Activated B cell treated with CpG ODN at 0.5 μM for 24 hours (primary cell): ENCODE data around the gene VSTM5. TPM values are rescaled to one million over a fixed set of nuclear protein-coding genes. Genes with fewer than 3 reads are reported as not detected.

Experiments used
- ATAC-seq: fragments of 200-7000 bp; cut with Tn5 transposase; one replicate; pipeline ENCODE4 v1.10.0; 2021; ENCODE audit warnings: low read depth, mild to moderate bottlenecking, moderate library complexity
- CTCF ChIA-PET: fragments of 350-600 bp; sonication (Branson Sonifier 250); formaldehyde crosslinking; loops from one replicate; lab custom pipeline; 2021; ENCODE audit warnings: antibody characterized with exemption; lab: Charles Lee
- POLR2A ChIA-PET: fragments of 350-600 bp; sonication (Branson Sonifier 250); formaldehyde crosslinking; loops from one replicate; lab custom pipeline; 2021; ENCODE audit warnings: antibody characterized with exemption; lab: Charles Lee
- DNase-seq: peaks from one replicate; pipeline ENCODE4 v3.0.0; 2022
- H3K27ac Mint-ChIP-seq: one replicate; pipeline ENCODE4 v1.8.0; 2020; ENCODE audit warnings: mixed read lengths
- H3K27me3 Mint-ChIP-seq: one replicate; pipeline ENCODE4 v1.8.0; 2021; ENCODE audit warnings: mixed read lengths
- H3K36me3 Mint-ChIP-seq: one replicate; pipeline ENCODE4 v1.8.0; 2021; ENCODE audit warnings: low read depth, mixed read lengths
- H3K4me1 Mint-ChIP-seq: one replicate; pipeline ENCODE4 v1.8.0; 2021; ENCODE audit warnings: mixed read lengths
- H3K4me3 Mint-ChIP-seq: one replicate; pipeline ENCODE4 v1.8.0; 2020; ENCODE audit warnings: mild to moderate bottlenecking, mixed read lengths
- H3K9me3 Mint-ChIP-seq: one replicate; pipeline ENCODE4 v1.8.0; 2020; ENCODE audit warnings: mixed read lengths
- intact Hi-C: fragments of 100-400 bp; cut with micrococcal nuclease; formaldehyde crosslinking; loops from one replicate; pipeline ENCODE4 v1.15.1; 2024
- total RNA-seq: library from RNA; stranded (reverse); gene quantifications from 2 replicates; pipeline ENCODE4 v1.2.3, GENCODE V29; 2022
- TF ChIP-seq, protein P1 (sequence below): fragments of 200-600 bp; IDR thresholded peaks from one replicate; pipeline ENCODE4 v1.8.0; 2022; ENCODE audit warnings: antibody characterized with exemption, mild to moderate bottlenecking

The VSTM5 gene
- total RNA-seq, 1 donor from 2014 or later, result not detected

DNA sequence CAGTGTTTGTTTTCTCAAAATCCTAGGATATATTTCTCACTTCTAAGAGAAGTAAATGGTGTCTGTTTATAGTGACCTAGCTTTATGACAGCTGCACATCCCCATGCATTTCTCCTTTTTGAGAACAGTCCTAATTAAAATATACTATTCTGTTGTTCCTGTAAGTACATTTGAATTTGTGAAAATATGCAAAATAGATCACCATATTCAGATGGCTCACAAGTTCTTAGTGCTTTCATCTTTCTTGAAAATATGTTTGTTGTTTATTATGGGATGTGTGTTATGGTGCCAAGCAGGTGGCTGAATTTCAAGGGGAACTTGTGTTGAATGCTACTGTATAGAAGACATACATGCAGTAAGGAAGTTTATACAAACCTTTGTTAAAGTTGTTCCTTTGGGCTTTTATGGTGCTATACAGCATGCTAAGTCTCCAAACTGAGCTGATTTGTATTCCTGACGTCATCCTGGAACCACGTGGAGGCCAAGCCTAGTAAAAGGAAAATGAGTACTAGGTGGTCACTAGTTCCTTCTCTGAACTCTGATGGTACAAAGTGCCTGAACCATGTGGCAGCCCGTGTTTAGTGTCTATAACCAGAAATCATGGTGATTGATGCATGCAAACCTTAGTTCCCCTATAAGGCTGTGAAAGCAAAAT lies 7.8 kb upstream of the VSTM5 start:
- H3K4me1 Mint-ChIP-seq, result no peaks in the 10 kb centered on the region
- ChIA-PET POLR2A (no interaction called here), CTCF (no interaction called here)
- ATAC-seq (no peak), DNase-seq (no peak)
- H3K9me3 Mint-ChIP-seq, result no peaks in the 10 kb centered on the region
- H3K4me3 Mint-ChIP-seq, result no peak overlapping the region
- H3K36me3 Mint-ChIP-seq, result no peaks in the 10 kb centered on the region
- peaks cover 7% of the 10 kb centered on the region for H3K27me3 Mint-ChIP-seq
- no peak overlapping the region for H3K27ac Mint-ChIP-seq
- intact Hi-C loops, result no loop called here
- TF ChIP-seq, protein P1, sequence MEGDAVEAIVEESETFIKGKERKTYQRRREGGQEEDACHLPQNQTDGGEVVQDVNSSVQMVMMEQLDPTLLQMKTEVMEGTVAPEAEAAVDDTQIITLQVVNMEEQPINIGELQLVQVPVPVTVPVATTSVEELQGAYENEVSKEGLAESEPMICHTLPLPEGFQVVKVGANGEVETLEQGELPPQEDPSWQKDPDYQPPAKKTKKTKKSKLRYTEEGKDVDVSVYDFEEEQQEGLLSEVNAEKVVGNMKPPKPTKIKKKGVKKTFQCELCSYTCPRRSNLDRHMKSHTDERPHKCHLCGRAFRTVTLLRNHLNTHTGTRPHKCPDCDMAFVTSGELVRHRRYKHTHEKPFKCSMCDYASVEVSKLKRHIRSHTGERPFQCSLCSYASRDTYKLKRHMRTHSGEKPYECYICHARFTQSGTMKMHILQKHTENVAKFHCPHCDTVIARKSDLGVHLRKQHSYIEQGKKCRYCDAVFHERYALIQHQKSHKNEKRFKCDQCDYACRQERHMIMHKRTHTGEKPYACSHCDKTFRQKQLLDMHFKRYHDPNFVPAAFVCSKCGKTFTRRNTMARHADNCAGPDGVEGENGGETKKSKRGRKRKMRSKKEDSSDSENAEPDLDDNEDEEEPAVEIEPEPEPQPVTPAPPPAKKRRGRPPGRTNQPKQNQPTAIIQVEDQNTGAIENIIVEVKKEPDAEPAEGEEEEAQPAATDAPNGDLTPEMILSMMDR, result no peak

DNA sequence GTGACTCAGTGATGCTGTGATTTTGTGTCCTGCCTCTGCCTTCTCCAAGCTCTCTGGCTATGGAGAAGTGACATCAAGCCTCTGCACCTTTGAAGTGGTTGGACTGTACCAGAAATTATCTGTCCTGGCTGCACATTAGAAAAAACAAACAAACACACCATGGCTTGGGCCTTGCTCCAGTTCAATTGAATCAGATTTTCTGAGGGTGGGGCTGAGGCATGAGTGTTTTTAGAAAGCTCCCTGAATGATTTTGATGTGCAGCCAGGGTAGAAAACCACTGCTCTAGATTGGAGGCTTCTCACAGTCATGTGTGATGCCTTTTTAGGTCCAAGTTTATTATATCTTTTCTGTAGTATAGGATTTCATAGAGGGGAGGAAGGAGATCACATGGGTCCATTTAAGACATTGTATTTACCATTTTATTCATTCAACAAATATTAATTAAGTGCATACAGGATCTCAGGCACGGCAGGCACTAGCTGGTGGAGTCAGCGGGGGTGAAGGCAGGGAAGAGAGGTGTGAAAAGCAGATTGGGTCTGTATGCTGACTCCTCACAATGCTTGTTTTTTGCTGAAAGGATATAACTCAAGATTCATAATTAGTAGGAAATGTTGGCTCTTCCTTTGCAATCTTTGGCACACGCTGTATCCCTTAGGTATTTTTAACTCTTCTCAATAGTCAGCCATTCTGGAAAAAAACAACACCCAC lies 7.1 kb upstream of the VSTM5 start:
- H3K27me3 Mint-ChIP-seq, result peaks cover 7% of the 10 kb centered on the region
- TF ChIP-seq, protein P1, result no peak
- ChIA-PET CTCF (no interaction called here), POLR2A (no interaction called here)
- no peak for ATAC-seq
- H3K9me3 Mint-ChIP-seq, result no peaks in the 10 kb centered on the region
- H3K36me3 Mint-ChIP-seq, result no peaks in the 10 kb centered on the region
- H3K4me1 Mint-ChIP-seq, result no peaks in the 10 kb centered on the region
- no peak overlapping the region for H3K4me3 Mint-ChIP-seq
- DNase-seq, result no peak
- intact Hi-C loops, result no loop called here
- no peak overlapping the region for H3K27ac Mint-ChIP-seq

DNA sequence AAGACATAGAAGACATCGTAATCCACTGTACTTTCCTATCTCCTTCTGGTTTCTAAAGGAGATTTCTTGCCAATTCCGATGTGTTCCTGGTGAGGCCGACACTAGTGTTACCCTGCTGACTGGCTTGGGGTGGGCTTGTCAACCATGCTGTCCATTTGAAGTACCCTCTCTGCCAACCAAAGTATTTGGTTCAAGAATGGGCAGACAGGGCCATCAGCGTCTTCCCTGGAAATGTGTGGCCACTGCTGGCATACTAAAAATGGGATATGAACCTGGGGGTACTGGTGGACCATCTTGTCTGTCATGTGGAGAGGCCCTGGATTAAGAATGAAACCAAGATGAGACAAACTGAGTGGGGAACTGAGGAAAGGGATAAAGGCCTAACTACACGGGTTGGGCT lies 1.8 kb upstream of the VSTM5 start:
- CTCF ChIA-PET, result no interaction called here

DNA sequence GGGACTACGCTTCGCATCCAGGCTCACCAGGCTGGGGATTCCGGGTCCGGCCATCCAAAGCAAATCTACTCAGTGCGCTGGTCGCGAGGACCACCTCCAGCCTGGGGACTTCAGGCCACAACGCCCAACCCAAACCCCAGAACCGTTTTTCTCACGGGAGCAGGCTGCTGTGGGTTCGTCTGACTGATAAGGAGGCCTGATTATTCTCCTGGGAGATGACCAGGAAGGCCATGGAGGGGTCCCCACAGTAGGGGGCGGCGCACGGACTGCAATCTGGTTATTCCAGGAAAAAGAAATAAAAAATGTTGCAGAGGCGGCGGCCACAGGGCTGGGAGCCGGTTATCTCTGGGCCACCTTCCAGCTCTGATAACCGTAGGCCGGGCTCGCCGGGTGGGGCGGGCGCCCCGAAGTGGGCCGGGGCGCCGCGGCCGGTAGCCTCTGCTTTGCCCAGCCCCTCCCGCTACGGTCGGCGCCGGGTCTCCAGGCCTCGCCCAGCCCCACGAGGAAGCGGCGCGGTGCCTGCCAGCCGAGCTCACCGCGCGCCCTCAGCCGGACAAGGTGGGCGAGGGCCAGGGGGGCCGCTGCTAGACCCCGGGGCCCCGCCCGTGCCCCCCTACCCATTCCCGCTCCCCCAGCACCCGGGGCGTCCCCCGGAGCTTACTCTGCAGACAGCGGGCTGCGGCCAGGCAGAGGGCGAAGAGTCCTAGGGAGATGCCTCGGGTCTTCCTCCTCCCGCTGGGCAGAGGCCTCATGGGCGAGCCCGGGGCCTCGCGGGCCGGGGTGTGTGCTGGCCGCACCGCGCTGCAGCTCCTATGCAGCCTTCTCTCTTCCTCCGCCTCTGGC lies 446 bp downstream of the VSTM5 start:
- CTCF ChIA-PET, result no interaction called here
- TF ChIP-seq, protein P1, result no peak
- ATAC-seq, result no peak
- POLR2A ChIA-PET, result no interaction called here
- H3K36me3 Mint-ChIP-seq, result no peaks in the 10 kb centered on the region
- H3K27me3 Mint-ChIP-seq, result peaks cover 20% of the 10 kb centered on the region
- no peaks in the 10 kb centered on the region for H3K9me3 Mint-ChIP-seq
- DNase-seq, result no peak
- no peak overlapping the region for H3K4me3 Mint-ChIP-seq
- no peak overlapping the region for H3K27ac Mint-ChIP-seq
- no peaks in the 10 kb centered on the region for H3K4me1 Mint-ChIP-seq
- intact Hi-C loops, result no loop called here

More for the DNA sequence above, 1.8 kb upstream of the VSTM5 start:
- TF ChIP-seq, protein P1, result no peak
- DNase-seq (no peak), ATAC-seq (no peak)
- POLR2A ChIA-PET, result no interaction called here
- intact Hi-C loops, result no loop called here
- Mint-ChIP-seq H3K36me3 (no peaks in the 10 kb centered on the region), H3K9me3 (no peaks in the 10 kb centered on the region), H3K4me1 (no peaks in the 10 kb centered on the region), H3K27ac (no peak overlapping the region), H3K27me3 (peaks cover 27% of the 10 kb centered on the region), H3K4me3 (no peak overlapping the region)

DNA sequence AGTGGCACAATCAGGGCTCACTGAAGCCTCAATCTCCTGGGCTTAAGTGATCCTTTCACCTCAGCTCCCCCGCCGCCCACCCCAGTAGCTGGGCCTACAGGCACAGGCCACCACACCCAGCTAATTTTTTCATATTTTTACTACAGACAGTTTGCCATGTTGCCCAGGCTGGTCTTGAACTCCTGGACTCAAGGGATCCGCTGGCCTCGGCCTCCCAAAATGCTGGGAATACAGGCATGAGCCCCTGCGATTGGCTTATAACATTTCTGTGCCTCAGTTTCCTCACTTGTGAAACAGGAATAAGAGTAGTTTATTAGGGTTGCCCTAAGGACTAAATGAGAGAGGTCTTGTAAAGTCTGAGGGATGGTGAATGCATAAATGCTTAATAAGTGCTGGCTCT lies 1.2 kb downstream of the VSTM5 start:
- intact Hi-C loops, result no loop called here
- POLR2A ChIA-PET, result no interaction called here
- DNase-seq (no peak), ATAC-seq (no peak)
- Mint-ChIP-seq H3K27ac (no peak overlapping the region), H3K27me3 (peaks cover 20% of the 10 kb centered on the region), H3K4me3 (no peak overlapping the region), H3K4me1 (no peaks in the 10 kb centered on the region), H3K9me3 (no peaks in the 10 kb centered on the region), H3K36me3 (no peaks in the 10 kb centered on the region)
- CTCF ChIA-PET, result no interaction called here
- TF ChIP-seq, protein P1, result no peak
